H1 (cell line): ENCODE data around the gene BSPH1.

Experiments used
- CTCF ChIP-seq, 3 experiments: IDR thresholded peaks; 1 replicate in 2 of 3; 2 replicates in 1 of 3; pipeline versions ENCODE4 v1.5.1 to v1.6.1; 2011; ENCODE audit warnings: low read length in 3 of 3, mild to moderate bottlenecking in 3 of 3, inconsistent platforms in 2 of 3, low read depth in 1 of 3, moderate library complexity in 1 of 3; ENCODE audit not compliant: insufficient read depth in 1 of 3; ENCODE audit errors: control extremely low read depth in 1 of 3
- EP300 ChIP-seq, 2 experiments: IDR thresholded peaks; 1 replicate in 1 of 2; 2 replicates in 1 of 2; pipeline ENCODE4 v1.6.1; 2011 to 2012; ENCODE audit warnings: low read depth in 2 of 2, low read length in 2 of 2, mild to moderate bottlenecking in 2 of 2, borderline replicate concordance in 1 of 2, inconsistent platforms in 1 of 2, moderate library complexity in 1 of 2
- GABPA ChIP-seq: IDR thresholded peaks from 2 replicates; pipeline ENCODE4 v1.6.1; 2011; ENCODE audit warnings: mild to moderate bottlenecking, low read length, moderate library complexity, borderline replicate concordance; ENCODE audit not compliant: insufficient read depth
- SUZ12 ChIP-seq: fragments of 200-600 bp; sonication (generic); IDR thresholded peaks from 2 replicates; pipeline ENCODE4 v1.6.1; 2012; ENCODE audit warnings: mild to moderate bottlenecking, inconsistent platforms, low read length, moderate library complexity, mixed read lengths

- no peak for TF ChIP-seq EP300 (IDR thresholded peaks at IDR 0.05; ENCODE audit: borderline replicate concordance in 1 of 2, low read depth in 2 of 2, low read length in 2 of 2)
- no peak for TF ChIP-seq SUZ12
- TF ChIP-seq CTCF (IDR thresholded peaks at IDR 0.05; ENCODE audit: control extremely low read depth in 1 of 3, insufficient read depth in 1 of 3, low read depth in 1 of 3, low read length in 3 of 3) = no peak
- TF ChIP-seq GABPA = no peak
Measured at GRCh38 chr19:48023011-48023410, 31.0 kb upstream of the BSPH1 start.
